K562 (cell line): ENCODE results near the gene ENTPD8. TPM values are rescaled to one million over a fixed set of nuclear protein-coding genes. Genes with fewer than 3 reads are reported as not detected.

Experiments
- ADNP ChIP-seq: fragments of 200-800 bp; sonication (Bioruptor generic); IDR thresholded peaks from 2 replicates; pipeline ENCODE4 v1.6.1; 2016; ENCODE audit warnings: missing genetic modification characterization, missing compliant biosample characterization
- ATF7 ChIP-seq: fragments of 450-650 bp; IDR thresholded peaks from 2 replicates; pipeline ENCODE4 v1.7.1; 2014; ENCODE audit warnings: mild to moderate bottlenecking, moderate library complexity
- CC2D1A ChIP-seq: fragments of 450-650 bp; IDR thresholded peaks from 2 replicates; pipeline ENCODE4 v1.6.1; 2017; ENCODE audit warnings: mild to moderate bottlenecking
- DACH1 ChIP-seq: fragments of 450-650 bp; IDR thresholded peaks from 2 replicates; pipeline ENCODE4 v1.6.1; 2018; ENCODE audit not compliant: partially characterized antibody
- MAFG ChIP-seq: fragments of 450-650 bp; conservative IDR thresholded peaks from 2 replicates; pipeline ENCODE4 v1.6.1; 2016; ENCODE audit warnings: missing genetic modification characterization, missing compliant biosample characterization
- MEF2D ChIP-seq: conservative IDR thresholded peaks from 2 replicates; pipeline ENCODE4 v1.6.1; 2016; ENCODE audit warnings: low read depth, missing genetic modification characterization, missing compliant biosample characterization
- SRSF1 ChIP-seq: fragments of 200-400 bp; formaldehyde crosslinking; IDR thresholded peaks from 2 replicates; pipeline ENCODE4 v1.6.1; 2017; ENCODE audit warnings: mild to moderate bottlenecking, low read depth, low read length, moderate library complexity
- ZC3H4 ChIP-seq: sonication (generic); formaldehyde crosslinking; IDR thresholded peaks from 2 replicates; pipeline ENCODE4 v1.9.0; 2021; ENCODE audit warnings: missing genetic modification reagents, borderline replicate concordance
- ZNF197 ChIP-seq: fragments of 200-800 bp; sonication (Bioruptor generic); IDR thresholded peaks from 2 replicates; pipeline ENCODE4 v1.6.1; 2016; ENCODE audit warnings: low read depth, missing genetic modification characterization, missing compliant biosample characterization
- polyA plus RNA-seq, 8 experiments: library from polyadenylated mRNA; depleted of rRNA in 4 of 8; stranded (reverse) in 5 of 8; unstranded in 3 of 8; fragments of >200 nt; fragmentation: Nextera tagmentation in 2 of 8; fragmentation: Illumina TruSeq in 1 of 8; extraction: Ambion mirVana in 2 of 8; extraction: Trizol in 1 of 8; gene quantifications; 2 replicates each; pipeline versions ENCODE4 v1.2.1 to v1.2.3, GENCODE V29; 2011 to 2014; ENCODE audit warnings: inconsistent platforms in 1 of 8, missing spikeins in 1 of 8
- total RNA-seq, 7 experiments: library from RNA; depleted of rRNA in 6 of 7; stranded (reverse); fragments of >200 nt in 6 of 7; fragmentation: Illumina TruSeq in 2 of 7; extraction: Trizol in 2 of 7; gene quantifications; 2 replicates each; pipeline versions ENCODE4 v1.2.1 to v1.2.3, GENCODE V29; 2011 to 2021; ENCODE audit warnings: low replicate concordance in 1 of 7
- TF ChIP-seq, protein P1 (sequence below): sonication (generic); formaldehyde crosslinking; IDR thresholded peaks from 2 replicates; pipeline ENCODE4 v1.8.1; 2023; ENCODE audit warnings: mild to moderate bottlenecking, missing genetic modification reagents
- TF ChIP-seq, protein P2 (sequence below): sonication (generic); IDR thresholded peaks from 2 replicates; pipeline ENCODE4 v1.6.1; 2016
- TF ChIP-seq, protein P3 (sequence below): fragments of 250-450 bp; sonication (Bioruptor Pico); IDR thresholded peaks from 2 replicates; pipeline ENCODE4 v1.5.0; 2021; ENCODE audit warnings: mild to moderate bottlenecking, moderate library complexity
- TF ChIP-seq, protein P4 (sequence below): fragments of 200-400 bp; formaldehyde crosslinking; IDR thresholded peaks from 2 replicates; pipeline ENCODE4 v1.6.1; 2017; ENCODE audit warnings: mild to moderate bottlenecking, low read depth, low read length, moderate library complexity
- TF ChIP-seq, protein P5 (sequence below), 2 experiments: fragments of 150-350 bp in 1 of 2; IDR thresholded peaks; 2 replicates each; pipeline ENCODE4 v1.6.1; 2012 to 2016; ENCODE audit warnings: low read depth in 2 of 2, low read length in 2 of 2, mild to moderate bottlenecking in 1 of 2, moderate library complexity in 1 of 2

The ENTPD8 gene
- total and polyA plus RNA-seq, 9 of the 15 experiments (the other 6 are each of a cell fraction or from before 2014, with no cell fraction given): 0.06 to 0.27 (median 0.19) TPM; not detected in 5

DNA sequence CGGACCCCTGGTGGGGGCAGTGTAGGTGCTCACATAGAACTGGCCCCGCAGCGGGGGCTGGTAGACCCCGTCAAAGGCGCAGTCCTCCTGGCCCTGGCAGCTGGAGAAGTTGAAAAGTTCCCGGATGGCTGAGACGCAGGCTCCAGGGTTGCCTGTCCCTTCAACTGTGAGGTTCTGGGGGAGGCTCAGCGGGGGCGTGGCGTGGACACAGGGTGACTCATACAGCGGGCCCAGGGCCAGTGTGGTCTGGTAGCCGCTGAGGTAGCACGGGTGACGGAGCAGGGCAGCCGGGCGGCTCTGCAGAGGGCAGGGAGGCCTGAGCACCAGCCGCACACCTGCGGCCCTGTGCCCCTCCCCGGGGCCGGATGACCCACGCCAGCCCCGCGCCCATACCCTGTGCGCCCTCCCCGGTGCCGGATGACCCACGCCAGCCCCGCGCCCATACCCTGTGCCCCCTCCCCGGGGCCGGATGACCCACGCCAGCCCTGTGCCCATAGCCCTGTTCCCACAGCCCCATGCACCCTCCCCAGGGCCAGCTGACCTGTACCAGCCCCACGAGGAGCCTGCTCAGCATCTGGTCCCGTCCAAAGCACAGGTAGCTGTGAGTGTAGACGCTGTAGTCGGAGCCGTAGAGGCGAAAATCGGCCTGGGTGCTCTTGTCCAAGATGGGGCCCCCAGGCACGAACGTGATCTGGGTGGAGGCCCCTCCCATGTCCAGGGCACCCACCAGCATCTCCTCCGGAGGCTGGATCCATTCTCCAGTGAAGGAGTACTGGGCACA, 5.0 kb downstream of the ENTPD8 start (continued):
- TF ChIP-seq, protein P1, sequence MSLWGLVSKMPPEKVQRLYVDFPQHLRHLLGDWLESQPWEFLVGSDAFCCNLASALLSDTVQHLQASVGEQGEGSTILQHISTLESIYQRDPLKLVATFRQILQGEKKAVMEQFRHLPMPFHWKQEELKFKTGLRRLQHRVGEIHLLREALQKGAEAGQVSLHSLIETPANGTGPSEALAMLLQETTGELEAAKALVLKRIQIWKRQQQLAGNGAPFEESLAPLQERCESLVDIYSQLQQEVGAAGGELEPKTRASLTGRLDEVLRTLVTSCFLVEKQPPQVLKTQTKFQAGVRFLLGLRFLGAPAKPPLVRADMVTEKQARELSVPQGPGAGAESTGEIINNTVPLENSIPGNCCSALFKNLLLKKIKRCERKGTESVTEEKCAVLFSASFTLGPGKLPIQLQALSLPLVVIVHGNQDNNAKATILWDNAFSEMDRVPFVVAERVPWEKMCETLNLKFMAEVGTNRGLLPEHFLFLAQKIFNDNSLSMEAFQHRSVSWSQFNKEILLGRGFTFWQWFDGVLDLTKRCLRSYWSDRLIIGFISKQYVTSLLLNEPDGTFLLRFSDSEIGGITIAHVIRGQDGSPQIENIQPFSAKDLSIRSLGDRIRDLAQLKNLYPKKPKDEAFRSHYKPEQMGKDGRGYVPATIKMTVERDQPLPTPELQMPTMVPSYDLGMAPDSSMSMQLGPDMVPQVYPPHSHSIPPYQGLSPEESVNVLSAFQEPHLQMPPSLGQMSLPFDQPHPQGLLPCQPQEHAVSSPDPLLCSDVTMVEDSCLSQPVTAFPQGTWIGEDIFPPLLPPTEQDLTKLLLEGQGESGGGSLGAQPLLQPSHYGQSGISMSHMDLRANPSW: no peak; the same call in 1 of the 2 replicates
- TF ChIP-seq DACH1: no peak
- TF ChIP-seq, protein P2, sequence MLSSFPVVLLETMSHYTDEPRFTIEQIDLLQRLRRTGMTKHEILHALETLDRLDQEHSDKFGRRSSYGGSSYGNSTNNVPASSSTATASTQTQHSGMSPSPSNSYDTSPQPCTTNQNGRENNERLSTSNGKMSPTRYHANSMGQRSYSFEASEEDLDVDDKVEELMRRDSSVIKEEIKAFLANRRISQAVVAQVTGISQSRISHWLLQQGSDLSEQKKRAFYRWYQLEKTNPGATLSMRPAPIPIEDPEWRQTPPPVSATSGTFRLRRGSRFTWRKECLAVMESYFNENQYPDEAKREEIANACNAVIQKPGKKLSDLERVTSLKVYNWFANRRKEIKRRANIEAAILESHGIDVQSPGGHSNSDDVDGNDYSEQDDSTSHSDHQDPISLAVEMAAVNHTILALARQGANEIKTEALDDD: no peak
- no peak for TF ChIP-seq MEF2D (tag)
- no peak for TF ChIP-seq ZNF197 (CRISPR knock-in tag)
- no peak for TF ChIP-seq ZC3H4 (CRISPR knock-in tag)
- no peak for TF ChIP-seq CC2D1A
- TF ChIP-seq, protein P3, sequence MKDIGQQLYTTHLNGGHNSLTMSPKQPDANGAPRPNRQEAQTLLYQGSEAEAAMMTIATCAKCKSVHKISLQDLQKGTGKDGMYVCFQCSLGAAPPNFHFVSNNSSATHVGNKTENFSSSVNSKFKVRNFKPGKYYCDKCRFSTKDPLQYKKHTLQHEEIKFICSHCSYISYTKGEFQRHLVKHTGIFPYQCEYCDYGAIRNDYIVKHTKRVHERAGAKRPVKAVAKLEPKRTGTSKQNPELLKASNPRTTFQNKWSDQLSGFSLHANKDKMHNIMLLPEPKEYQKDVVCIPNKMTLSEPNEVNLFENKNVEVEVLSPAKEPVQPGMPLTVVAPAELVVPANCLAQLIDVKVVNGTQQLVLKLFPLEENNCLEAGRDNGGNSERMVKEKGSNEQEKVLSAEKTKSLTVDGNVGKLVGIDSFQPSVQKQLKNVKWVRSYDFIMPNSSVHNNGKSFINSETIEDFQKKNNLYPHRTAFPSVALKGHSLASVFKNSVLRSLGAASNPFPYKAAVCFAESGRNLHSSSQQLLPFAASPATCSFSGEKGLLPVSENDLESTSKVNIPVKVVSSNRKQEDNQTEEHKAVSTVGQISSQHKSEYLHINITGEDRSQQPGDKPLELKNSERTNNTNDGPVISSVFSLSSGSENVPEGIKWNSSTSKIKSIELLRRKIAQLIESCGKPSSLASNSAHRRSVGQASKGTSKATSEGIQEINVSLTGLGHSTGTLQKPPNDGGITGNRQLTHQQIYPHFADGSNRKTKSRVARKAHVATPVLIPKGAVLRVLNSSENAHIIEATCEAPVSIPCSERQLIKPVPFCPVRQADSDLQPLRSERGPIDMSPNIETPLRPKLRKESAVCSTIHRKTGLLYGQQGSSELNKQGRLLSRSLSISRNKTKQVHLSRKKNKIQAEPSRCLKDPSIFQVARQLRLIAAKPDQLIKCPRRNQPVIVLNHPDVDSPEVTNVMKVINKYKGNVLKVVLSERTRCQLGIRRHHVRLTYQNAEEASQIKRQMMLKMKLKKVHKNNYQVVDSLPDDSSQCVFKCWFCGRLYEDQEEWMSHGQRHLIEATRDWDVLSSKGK: no peak
- TF ChIP-seq, protein P4, sequence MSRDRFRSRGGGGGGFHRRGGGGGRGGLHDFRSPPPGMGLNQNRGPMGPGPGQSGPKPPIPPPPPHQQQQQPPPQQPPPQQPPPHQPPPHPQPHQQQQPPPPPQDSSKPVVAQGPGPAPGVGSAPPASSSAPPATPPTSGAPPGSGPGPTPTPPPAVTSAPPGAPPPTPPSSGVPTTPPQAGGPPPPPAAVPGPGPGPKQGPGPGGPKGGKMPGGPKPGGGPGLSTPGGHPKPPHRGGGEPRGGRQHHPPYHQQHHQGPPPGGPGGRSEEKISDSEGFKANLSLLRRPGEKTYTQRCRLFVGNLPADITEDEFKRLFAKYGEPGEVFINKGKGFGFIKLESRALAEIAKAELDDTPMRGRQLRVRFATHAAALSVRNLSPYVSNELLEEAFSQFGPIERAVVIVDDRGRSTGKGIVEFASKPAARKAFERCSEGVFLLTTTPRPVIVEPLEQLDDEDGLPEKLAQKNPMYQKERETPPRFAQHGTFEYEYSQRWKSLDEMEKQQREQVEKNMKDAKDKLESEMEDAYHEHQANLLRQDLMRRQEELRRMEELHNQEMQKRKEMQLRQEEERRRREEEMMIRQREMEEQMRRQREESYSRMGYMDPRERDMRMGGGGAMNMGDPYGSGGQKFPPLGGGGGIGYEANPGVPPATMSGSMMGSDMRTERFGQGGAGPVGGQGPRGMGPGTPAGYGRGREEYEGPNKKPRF: no peak
- TF ChIP-seq SRSF1: no peak
- TF ChIP-seq, protein P5, sequence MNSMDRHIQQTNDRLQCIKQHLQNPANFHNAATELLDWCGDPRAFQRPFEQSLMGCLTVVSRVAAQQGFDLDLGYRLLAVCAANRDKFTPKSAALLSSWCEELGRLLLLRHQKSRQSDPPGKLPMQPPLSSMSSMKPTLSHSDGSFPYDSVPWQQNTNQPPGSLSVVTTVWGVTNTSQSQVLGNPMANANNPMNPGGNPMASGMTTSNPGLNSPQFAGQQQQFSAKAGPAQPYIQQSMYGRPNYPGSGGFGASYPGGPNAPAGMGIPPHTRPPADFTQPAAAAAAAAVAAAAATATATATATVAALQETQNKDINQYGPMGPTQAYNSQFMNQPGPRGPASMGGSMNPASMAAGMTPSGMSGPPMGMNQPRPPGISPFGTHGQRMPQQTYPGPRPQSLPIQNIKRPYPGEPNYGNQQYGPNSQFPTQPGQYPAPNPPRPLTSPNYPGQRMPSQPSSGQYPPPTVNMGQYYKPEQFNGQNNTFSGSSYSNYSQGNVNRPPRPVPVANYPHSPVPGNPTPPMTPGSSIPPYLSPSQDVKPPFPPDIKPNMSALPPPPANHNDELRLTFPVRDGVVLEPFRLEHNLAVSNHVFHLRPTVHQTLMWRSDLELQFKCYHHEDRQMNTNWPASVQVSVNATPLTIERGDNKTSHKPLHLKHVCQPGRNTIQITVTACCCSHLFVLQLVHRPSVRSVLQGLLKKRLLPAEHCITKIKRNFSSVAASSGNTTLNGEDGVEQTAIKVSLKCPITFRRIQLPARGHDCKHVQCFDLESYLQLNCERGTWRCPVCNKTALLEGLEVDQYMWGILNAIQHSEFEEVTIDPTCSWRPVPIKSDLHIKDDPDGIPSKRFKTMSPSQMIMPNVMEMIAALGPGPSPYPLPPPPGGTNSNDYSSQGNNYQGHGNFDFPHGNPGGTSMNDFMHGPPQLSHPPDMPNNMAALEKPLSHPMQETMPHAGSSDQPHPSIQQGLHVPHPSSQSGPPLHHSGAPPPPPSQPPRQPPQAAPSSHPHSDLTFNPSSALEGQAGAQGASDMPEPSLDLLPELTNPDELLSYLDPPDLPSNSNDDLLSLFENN (IDR thresholded peaks at IDR 0.05; ENCODE audit: low read depth in 2 of 2, low read length in 2 of 2): no peak
- TF ChIP-seq MAFG (tag): no peak
- TF ChIP-seq ATF7: peak; percentile 68; the same call in 1 of the 2 replicates
- TF ChIP-seq ADNP (tag): no peak
